Measurements from ENCODE around the gene TEX22.
A peak's percentile ranks its signal among the peaks of the same experiment; 100 is the strongest.

GRCh38 chr14:105351920-105352851 lies 46.2 kb upstream of the TEX22 start:
- TF ChIP-seq POLR2AphosphoS5 (IDR thresholded peaks at IDR 0.05) = peak in 2 of 3 donors; percentile 52 to 81
- peak in 5 of 7 experiments; percentile 76 to 93 (median 88) for TF ChIP-seq CTCF (IDR thresholded peaks at IDR 0.05)

Measured in stomach (tissue), 4 donors.